Neuronal stem cell (in vitro differentiated cells): ENCODE measurements around the gene TUBGCP3.

Source experiments
- DNase-seq: peaks from one replicate; pipeline ENCODE4 v3.0.0-alpha.2; 2013; ENCODE audit warnings: low spot score
- H2AFZ ChIP-seq: one replicate; pipeline ENCODE4 v1.6.1; 2013; ENCODE audit warnings: mild to moderate bottlenecking, low read length, inconsistent platforms
- H2AK5ac ChIP-seq: 2 replicates; pipeline ENCODE4 v1.6.1; 2013; ENCODE audit warnings: low read depth, mild to moderate bottlenecking, inconsistent platforms, low read length, moderate library complexity, mixed read lengths
- H2BK120ac ChIP-seq: 2 replicates; pipeline ENCODE4 v1.6.1; 2013; ENCODE audit warnings: low read depth, mild to moderate bottlenecking, inconsistent platforms, low read length, moderate library complexity, mixed read lengths
- H2BK12ac ChIP-seq: one replicate; pipeline ENCODE4 v1.6.1; 2013; ENCODE audit warnings: low read length, inconsistent platforms
- H2BK15ac ChIP-seq: 2 replicates; pipeline ENCODE4 v1.6.1; 2013; ENCODE audit warnings: mild to moderate bottlenecking, low read length, inconsistent platforms, mixed read lengths
- H2BK5ac ChIP-seq: one replicate; pipeline ENCODE4 v1.6.1; 2013; ENCODE audit warnings: inconsistent platforms, mild to moderate bottlenecking, low read length, moderate library complexity
- H3K14ac ChIP-seq: one replicate; pipeline ENCODE4 v1.6.1; 2013; ENCODE audit warnings: low read length, inconsistent platforms
- H3K18ac ChIP-seq: 2 replicates; pipeline ENCODE4 v1.6.1; 2013; ENCODE audit warnings: low read length, inconsistent platforms
- H3K23ac ChIP-seq: 2 replicates; pipeline ENCODE4 v1.6.1; 2013; ENCODE audit warnings: low read depth, mild to moderate bottlenecking, mixed read lengths, low read length, inconsistent platforms; ENCODE audit not compliant: poor library complexity
- H3K27ac ChIP-seq: replicated peaks from 3 replicates; pipeline ENCODE4 v1.5.1; 2013; ENCODE audit warnings: low read length, inconsistent platforms
- H3K27me3 ChIP-seq, 3 experiments: 2 replicates each; pipeline ENCODE4 v1.6.1; 2013; ENCODE audit warnings: low read length in 3 of 3, mild to moderate bottlenecking in 2 of 3, inconsistent platforms in 1 of 3, low read depth in 1 of 3, mixed read lengths in 1 of 3, moderate library complexity in 1 of 3; ENCODE audit not compliant: control insufficient read depth in 3 of 3, insufficient read depth in 3 of 3
- H3K36me3 ChIP-seq, 2 donors: replicated peaks in 1 of 2; 2 replicates each; pipeline ENCODE4 v1.6.1; 2013; ENCODE audit warnings: low read length in 2 of 2; ENCODE audit not compliant: control insufficient read depth in 2 of 2, insufficient read depth in 2 of 2
- H3K4ac ChIP-seq: 2 replicates; pipeline ENCODE4 v1.6.1; 2013; ENCODE audit warnings: inconsistent platforms, mild to moderate bottlenecking, low read length, moderate library complexity
- H3K4me1 ChIP-seq, 2 donors: 1 replicate in 1 of 2; 2 replicates in 1 of 2; pipeline ENCODE4 v1.6.1; 2013; ENCODE audit warnings: low read length in 2 of 2, low read depth in 1 of 2; ENCODE audit not compliant: control insufficient read depth in 2 of 2, insufficient read depth in 1 of 2
- H3K4me2 ChIP-seq: one replicate; pipeline ENCODE4 v1.6.1; 2013; ENCODE audit warnings: mild to moderate bottlenecking, low read length, inconsistent platforms; ENCODE audit not compliant: insufficient read depth, poor library complexity, severe bottlenecking
- H3K4me3 ChIP-seq, 2 donors: 2 replicates each; pipeline ENCODE4 v1.5.1; 2013; ENCODE audit warnings: low read length in 2 of 2, mild to moderate bottlenecking in 2 of 2, inconsistent platforms in 1 of 2, moderate library complexity in 1 of 2
- H3K79me1 ChIP-seq: one replicate; pipeline ENCODE4 v1.6.1; 2013; ENCODE audit warnings: low read depth, mild to moderate bottlenecking, inconsistent platforms, low read length, moderate library complexity
- H3K9ac ChIP-seq: one replicate; pipeline ENCODE4 v1.6.1; 2013; ENCODE audit warnings: mild to moderate bottlenecking, low read depth, low read length, inconsistent platforms; ENCODE audit not compliant: poor library complexity
- H3K9me3 ChIP-seq, 2 donors: replicated peaks in 1 of 2; 2 replicates each; pipeline versions ENCODE3 to v1.6.1; 2013; ENCODE audit warnings: low read length in 2 of 2, mild to moderate bottlenecking in 2 of 2, inconsistent platforms in 1 of 2, low read depth in 1 of 2, mixed read lengths in 1 of 2, moderate library complexity in 1 of 2; ENCODE audit not compliant: control insufficient read depth in 2 of 2, insufficient read depth in 1 of 2
- H4K8ac ChIP-seq: one replicate; pipeline ENCODE4 v1.6.1; 2013; ENCODE audit warnings: low read depth, mild to moderate bottlenecking, inconsistent platforms, low read length, moderate library complexity
- H4K91ac ChIP-seq: one replicate; pipeline ENCODE4 v1.6.1; 2013; ENCODE audit warnings: low read length, low read depth, mild to moderate bottlenecking, inconsistent platforms; ENCODE audit not compliant: poor library complexity
- WGBS, 2 donors: extraction: QIAGEN DNeasy Blood & Tissue Kit; methylation state at CpG; one replicate each; pipeline ENCODE4 v1.1.7; 2013; ENCODE audit warnings: missing lambda C conversion rate in 2 of 2, mixed read lengths in 1 of 2; ENCODE audit not compliant: insufficient read length in 2 of 2, insufficient replicate concordance in 1 of 2; ENCODE audit errors: extremely low coverage in 2 of 2; 5-methylcytosine and 5-hydroxymethylcytosine counted together

TUBGCP3 gene

GRCh38 chr13:112475889-112476288 lies 112.1 kb downstream of the TUBGCP3 start:
- no peak for DNase-seq
- no peaks in the 10 kb centered on the region for H3K79me1 ChIP-seq
- H3K27me3 ChIP-seq = no peaks in the 10 kb centered on the region
- no peak overlapping the region for H2BK15ac ChIP-seq
- no peak overlapping the region for H3K27ac ChIP-seq
- H2AFZ ChIP-seq = no peak overlapping the region
- H2BK12ac ChIP-seq = no peak overlapping the region
- no peak overlapping the region for H3K9ac ChIP-seq
- H2BK120ac ChIP-seq = no peak overlapping the region
- H2AK5ac ChIP-seq = no peak overlapping the region
- no peaks in the 10 kb centered on the region for H3K9me3 ChIP-seq
- no peak overlapping the region for H3K4ac ChIP-seq
- no peaks in the 10 kb centered on the region for H3K4me1 ChIP-seq
- no peak overlapping the region for H3K4me3 ChIP-seq
- no peak overlapping the region for H4K8ac ChIP-seq
- H3K4me2 ChIP-seq = no peak overlapping the region
- no peak overlapping the region for H3K14ac ChIP-seq
- H3K18ac ChIP-seq = no peak overlapping the region
- H2BK5ac ChIP-seq = no peak overlapping the region
- H3K36me3 ChIP-seq = no peaks in the 10 kb centered on the region
- no peak overlapping the region for H3K23ac ChIP-seq
- no CpG with 5 or more reads among the region's 1 CpG for WGBS, 2 donors
- H4K91ac ChIP-seq = no peak overlapping the region

GRCh38 chr13:112474869-112475268 lies 113.1 kb downstream of the TUBGCP3 start:
- H3K9ac ChIP-seq = no peak overlapping the region
- H3K36me3 ChIP-seq = no peaks in the 10 kb centered on the region
- no peak overlapping the region for H2BK15ac ChIP-seq
- no peaks in the 10 kb centered on the region for H3K79me1 ChIP-seq
- no peak overlapping the region for H3K4me2 ChIP-seq
- no peak overlapping the region for H2BK5ac ChIP-seq
- no peak overlapping the region for H3K14ac ChIP-seq
- no peak for DNase-seq
- no peaks in the 10 kb centered on the region for H3K9me3 ChIP-seq
- H3K27me3 ChIP-seq = no peaks in the 10 kb centered on the region
- H3K4ac ChIP-seq = no peak overlapping the region
- H3K27ac ChIP-seq = no peak overlapping the region
- H2AFZ ChIP-seq = no peak overlapping the region
- H2BK120ac ChIP-seq = no peak overlapping the region
- H4K8ac ChIP-seq = no peak overlapping the region
- H3K18ac ChIP-seq = no peak overlapping the region
- H3K4me1 ChIP-seq = no peaks in the 10 kb centered on the region
- H2AK5ac ChIP-seq = no peak overlapping the region
- WGBS, 2 donors = no CpG with 5 or more reads among the region's 8 CpGs
- H3K23ac ChIP-seq = no peak overlapping the region
- H3K4me3 ChIP-seq = no peak overlapping the region
- no peak overlapping the region for H4K91ac ChIP-seq
- H2BK12ac ChIP-seq = no peak overlapping the region

GRCh38 chr13:112473818-112474217 lies 114.1 kb downstream of the TUBGCP3 start:
- no peak overlapping the region for H3K27ac ChIP-seq
- H3K4me1 ChIP-seq = no peaks in the 10 kb centered on the region
- no peak overlapping the region for H4K91ac ChIP-seq
- H2BK5ac ChIP-seq = no peak overlapping the region
- no peak overlapping the region for H3K9ac ChIP-seq
- no peak overlapping the region for H2BK15ac ChIP-seq
- no CpG with 5 or more reads among the region's 5 CpGs for WGBS, 2 donors
- H2BK12ac ChIP-seq = no peak overlapping the region
- no peak overlapping the region for H2BK120ac ChIP-seq
- H3K9me3 ChIP-seq = no peaks in the 10 kb centered on the region
- H2AFZ ChIP-seq = no peak overlapping the region
- H3K14ac ChIP-seq = no peak overlapping the region
- H3K4ac ChIP-seq = no peak overlapping the region
- H3K23ac ChIP-seq = no peak overlapping the region
- H3K79me1 ChIP-seq = no peaks in the 10 kb centered on the region
- no peak overlapping the region for H3K18ac ChIP-seq
- no peaks in the 10 kb centered on the region for H3K36me3 ChIP-seq
- no peak overlapping the region for H3K4me2 ChIP-seq
- H4K8ac ChIP-seq = no peak overlapping the region
- H3K4me3 ChIP-seq = no peak overlapping the region
- no peak for DNase-seq
- H3K27me3 ChIP-seq = no peaks in the 10 kb centered on the region
- H2AK5ac ChIP-seq = no peak overlapping the region

DNA sequence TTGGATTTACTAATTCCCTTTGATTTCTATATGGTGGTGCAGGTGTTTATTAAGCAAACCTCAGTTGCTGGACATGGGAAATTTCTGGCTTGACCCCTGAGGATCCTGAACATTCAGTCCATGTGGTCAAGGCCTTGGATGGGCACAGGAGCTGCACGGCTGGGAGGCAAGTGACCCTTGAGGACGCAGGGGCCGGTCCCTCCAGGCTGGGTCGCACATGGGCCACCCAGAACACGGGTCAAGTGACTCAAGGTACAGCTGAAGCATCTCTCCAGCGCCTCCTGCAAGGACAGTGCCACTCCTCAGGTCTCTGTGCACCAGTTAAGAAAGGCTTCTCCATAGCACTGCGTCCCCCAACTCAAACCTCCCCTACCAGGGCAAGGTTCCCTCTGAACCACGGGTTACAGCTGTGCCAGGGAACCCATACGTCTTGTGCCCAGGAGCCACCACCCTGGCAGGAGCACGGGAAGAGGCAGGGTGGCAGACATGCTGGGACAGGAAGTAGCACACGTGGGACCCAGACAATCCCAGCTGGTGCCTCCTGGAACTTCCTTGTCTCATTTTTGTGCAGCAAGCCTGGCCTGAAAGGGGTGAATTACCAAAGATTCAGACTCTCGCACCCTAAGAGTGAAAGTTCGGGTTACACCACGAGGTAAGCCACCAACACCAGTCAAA lies 118.7 kb downstream of the TUBGCP3 start:
- no peak overlapping the region for H2BK120ac ChIP-seq
- no peak overlapping the region for H3K4me3 ChIP-seq
- peak overlapping the region; percentile 1 for H2AK5ac ChIP-seq
- no peak overlapping the region for H3K14ac ChIP-seq
- H3K27ac ChIP-seq = no peak overlapping the region
- H3K4ac ChIP-seq = no peak overlapping the region
- H3K36me3 ChIP-seq = no peaks in the 10 kb centered on the region
- peaks cover 0 to 1% of the 10 kb centered on the region in 2 donors for H3K9me3 ChIP-seq
- no peak overlapping the region for H2BK15ac ChIP-seq
- H3K4me2 ChIP-seq = no peak overlapping the region
- no peaks in the 10 kb centered on the region for H3K27me3 ChIP-seq
- H4K91ac ChIP-seq = no peak overlapping the region
- H3K18ac ChIP-seq = no peak overlapping the region
- H3K4me1 ChIP-seq = no peaks in the 10 kb centered on the region
- H2AFZ ChIP-seq = no peak overlapping the region
- peak overlapping the region; percentile 3 for H3K23ac ChIP-seq
- no CpG with 5 or more reads among the region's 14 CpGs for WGBS, 2 donors
- H3K9ac ChIP-seq = no peak overlapping the region
- H3K79me1 ChIP-seq = no peaks in the 10 kb centered on the region
- H2BK5ac ChIP-seq = no peak overlapping the region
- H2BK12ac ChIP-seq = no peak overlapping the region
- no peak overlapping the region for H4K8ac ChIP-seq
- DNase-seq = no peak
